ENCODE results near the gene LRRC10B. TPM values are rescaled to one million over a fixed set of nuclear protein-coding genes. Genes with fewer than 3 reads are reported as not detected.

LRRC10B gene
- total RNA-seq, 1 experiment from 2014 or later = not detected

DNA sequence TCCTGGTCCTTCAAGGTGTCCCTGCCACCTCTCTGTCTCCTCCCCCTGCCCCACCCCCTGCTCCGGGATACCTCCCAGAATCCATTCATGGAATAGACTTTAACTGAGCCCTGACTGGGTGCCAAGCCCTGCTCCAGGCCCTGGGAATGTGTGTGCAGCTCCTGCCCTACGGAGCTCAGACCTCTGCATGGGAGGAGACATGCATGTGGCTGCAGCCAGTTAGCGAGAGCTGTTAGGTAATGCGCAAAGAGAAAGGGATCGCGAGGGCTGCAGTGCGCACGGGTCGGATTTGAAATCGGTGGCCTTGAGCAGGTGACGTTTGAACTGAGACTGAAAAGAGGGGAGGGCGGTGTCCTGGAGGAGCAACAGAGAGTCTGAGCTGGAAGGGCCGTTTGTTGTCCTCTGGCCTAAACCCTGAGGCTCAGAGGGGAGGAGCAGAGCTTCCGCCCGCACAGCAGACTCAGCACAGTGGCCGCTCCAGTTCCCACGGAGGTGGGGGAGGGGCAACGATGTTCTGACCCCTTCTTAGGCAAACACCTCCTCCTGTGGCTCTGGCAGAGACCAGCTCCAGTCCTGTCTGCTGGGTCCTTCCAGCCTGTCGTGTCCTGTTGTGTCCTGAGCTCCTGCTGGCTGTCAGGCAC is 19.8 kb upstream of the LRRC10B start:
- intact Hi-C loops (cut with micrococcal nuclease) = no loop called here
- H3K4me1 ChIP-seq (ENCODE audit: control insufficient read depth in 1 of 2, insufficient read depth in 2 of 2, low read length in 2 of 2) = peaks cover 0 to 10% of the 10 kb centered on the region in 2 experiments; a peak in 1 of 4 replicates
- RAD21 ChIA-PET (ENCODE audit: low non-redundant PET in 1 of 2, low total read pairs in 2 of 2, uncharacterized antibody in 2 of 2, unreplicated experiment in 2 of 2) = no interaction called here
- H3K9me3 ChIP-seq (ENCODE audit: control insufficient read depth in 1 of 2, insufficient read depth in 1 of 2, low read depth in 1 of 2, low read length in 2 of 2) = no peaks in the 10 kb centered on the region; a peak in 1 of 4 replicates
- no peaks in the 10 kb centered on the region for H4K20me1 ChIP-seq (ENCODE audit: insufficient read depth)
- CTCF ChIA-PET = interaction anchor here (2.3 kb wide), 1 partner anchor 28 kb away, joined by 7 read pairs; no protein-coding TSS in a partner anchor
- TF ChIP-seq, protein P1, sequence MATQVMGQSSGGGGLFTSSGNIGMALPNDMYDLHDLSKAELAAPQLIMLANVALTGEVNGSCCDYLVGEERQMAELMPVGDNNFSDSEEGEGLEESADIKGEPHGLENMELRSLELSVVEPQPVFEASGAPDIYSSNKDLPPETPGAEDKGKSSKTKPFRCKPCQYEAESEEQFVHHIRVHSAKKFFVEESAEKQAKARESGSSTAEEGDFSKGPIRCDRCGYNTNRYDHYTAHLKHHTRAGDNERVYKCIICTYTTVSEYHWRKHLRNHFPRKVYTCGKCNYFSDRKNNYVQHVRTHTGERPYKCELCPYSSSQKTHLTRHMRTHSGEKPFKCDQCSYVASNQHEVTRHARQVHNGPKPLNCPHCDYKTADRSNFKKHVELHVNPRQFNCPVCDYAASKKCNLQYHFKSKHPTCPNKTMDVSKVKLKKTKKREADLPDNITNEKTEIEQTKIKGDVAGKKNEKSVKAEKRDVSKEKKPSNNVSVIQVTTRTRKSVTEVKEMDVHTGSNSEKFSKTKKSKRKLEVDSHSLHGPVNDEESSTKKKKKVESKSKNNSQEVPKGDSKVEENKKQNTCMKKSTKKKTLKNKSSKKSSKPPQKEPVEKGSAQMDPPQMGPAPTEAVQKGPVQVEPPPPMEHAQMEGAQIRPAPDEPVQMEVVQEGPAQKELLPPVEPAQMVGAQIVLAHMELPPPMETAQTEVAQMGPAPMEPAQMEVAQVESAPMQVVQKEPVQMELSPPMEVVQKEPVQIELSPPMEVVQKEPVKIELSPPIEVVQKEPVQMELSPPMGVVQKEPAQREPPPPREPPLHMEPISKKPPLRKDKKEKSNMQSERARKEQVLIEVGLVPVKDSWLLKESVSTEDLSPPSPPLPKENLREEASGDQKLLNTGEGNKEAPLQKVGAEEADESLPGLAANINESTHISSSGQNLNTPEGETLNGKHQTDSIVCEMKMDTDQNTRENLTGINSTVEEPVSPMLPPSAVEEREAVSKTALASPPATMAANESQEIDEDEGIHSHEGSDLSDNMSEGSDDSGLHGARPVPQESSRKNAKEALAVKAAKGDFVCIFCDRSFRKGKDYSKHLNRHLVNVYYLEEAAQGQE (IDR thresholded peaks at IDR 0.05; ENCODE audit: low read depth) = no peak
- no peak for TF ChIP-seq TCF7L2 (IDR thresholded peaks at IDR 0.05; ENCODE audit: borderline replicate concordance, extremely low read depth, insufficient read depth, insufficient read length)
- no peak for TF ChIP-seq CEBPB (IDR thresholded peaks at IDR 0.05; ENCODE audit: low read depth)
- TF ChIP-seq ZFX (IDR thresholded peaks at IDR 0.05) = no peak
- TF ChIP-seq EZH2 (IDR thresholded peaks at IDR 0.05) = no peak
- no peak for TF ChIP-seq RAD21 (IDR thresholded peaks at IDR 0.05; ENCODE audit: low read depth)
- no peak for TF ChIP-seq SRF (IDR thresholded peaks at IDR 0.05; ENCODE audit: low read depth)
- TF ChIP-seq POLR2AphosphoS5 (IDR thresholded peaks at IDR 0.05; ENCODE audit: low read depth, low read length) = no peak
- no peak for TF ChIP-seq CTCF (IDR thresholded peaks at IDR 0.05 in 2 of 3, conservative IDR thresholded peaks at IDR 0.05 in 1 of 3; ENCODE audit: borderline replicate concordance in 1 of 3, insufficient read depth in 1 of 3, low read depth in 2 of 3, low read length in 2 of 3)
- TF ChIP-seq ZBTB33 (IDR thresholded peaks at IDR 0.05; ENCODE audit: extremely low read depth, insufficient replicate concordance, low read length) = no peak
- ATAC-seq (no peak), DNase-seq (ENCODE audit: low read depth, low spot score) (no peak)
- BruUV-seq (replicated peaks) = no TSS peak
- H3K79me2 ChIP-seq (ENCODE audit: insufficient read depth, low read length) = no peaks in the 10 kb centered on the region
- H3K9ac ChIP-seq (ENCODE audit: low read length) = no peak overlapping the region
- POLR2A ChIA-PET = no interaction called here
- no peak overlapping the region for H3K27ac ChIP-seq (ENCODE audit: low read depth, low read length)
- no peak overlapping the region for H3K4me2 ChIP-seq (ENCODE audit: low read length)
- H3K27me3 ChIP-seq (ENCODE audit: insufficient read depth, low read length) = no peaks in the 10 kb centered on the region
- no peaks in the 10 kb centered on the region for H3K36me3 ChIP-seq (ENCODE audit: control insufficient read depth in 1 of 2, insufficient read depth in 2 of 2, low read length in 2 of 2)
- no peak overlapping the region for H3K4me3 ChIP-seq (replicated peaks in 1 of 2; ENCODE audit: low read depth in 1 of 2, low read length in 2 of 2)
- no peaks in the 10 kb centered on the region for H3K9me2 ChIP-seq (ENCODE audit: insufficient read depth)
- H2AFZ ChIP-seq (ENCODE audit: low read depth, low read length, poor library complexity, severe bottlenecking) = no peak overlapping the region

All from HCT116 (cell line).